BLaER1 treated with 17β-estradiol and CSF1 and Interleukin-3, amounts not matched to agents 10 nM and 100 nM (cell line): ENCODE results near the gene HOXD8.

Experiments used
- H3K27ac ChIP-seq, 11 experiments: shearing (Covaris generic); formaldehyde crosslinking; 2 replicates each; pipeline ENCODE4 v1.8.1; 2022
- H3K27me3 ChIP-seq, 11 experiments: shearing (Covaris generic); formaldehyde crosslinking; 2 replicates each; pipeline ENCODE4 v1.8.1; 2022
- H3K36me3 ChIP-seq, 11 experiments: shearing (Covaris generic); formaldehyde crosslinking; 2 replicates each; pipeline ENCODE4 v1.8.1; 2022
- H3K4me1 ChIP-seq, 10 experiments: shearing (Covaris generic); formaldehyde crosslinking; 2 replicates each; pipeline ENCODE4 v1.8.1; 2022
- H3K4me2 ChIP-seq, 11 experiments: shearing (Covaris generic); formaldehyde crosslinking; 2 replicates each; pipeline ENCODE4 v1.8.1; 2022
- H3K4me3 ChIP-seq, 10 experiments: shearing (Covaris generic); formaldehyde crosslinking; 2 replicates each; pipeline ENCODE4 v1.8.1; 2022
- H3K9ac ChIP-seq, 11 experiments: shearing (Covaris generic); formaldehyde crosslinking; 2 replicates each; pipeline ENCODE4 v1.8.1; 2022
- H3K9me3 ChIP-seq, 11 experiments: shearing (Covaris generic); formaldehyde crosslinking; replicated peaks in 1 of 11; 2 replicates each; pipeline ENCODE4 v1.8.1; 2022
- H4K20me1 ChIP-seq, 11 experiments: shearing (Covaris generic); formaldehyde crosslinking; 2 replicates each; pipeline ENCODE4 v1.8.1; 2022
- Cebpa-rat ChIP-seq, 11 experiments: shearing (Covaris generic); IDR thresholded peaks; 2 replicates each; pipeline ENCODE4 v1.8.1; 2022

The HOXD8 gene

GRCh38 chr2:176114930-176115625 is 14.4 kb upstream of the HOXD8 start:
- H3K4me2 ChIP-seq, result no peak overlapping the region
- H3K9me3 ChIP-seq, result peaks cover 33 to 64% (median 46%) of the 10 kb centered on the region in 11 experiments
- H3K4me3 ChIP-seq, result no peak overlapping the region
- H3K27ac ChIP-seq, result no peak overlapping the region
- peaks cover 100% of the 10 kb centered on the region in 11 experiments for H3K27me3 ChIP-seq
- H3K9ac ChIP-seq, result no peak overlapping the region
- peaks cover 0 to 84% (median 33%) of the 10 kb centered on the region in 11 experiments; a peak in 17 of 22 replicates for H4K20me1 ChIP-seq
- TF ChIP-seq Cebpa-rat (IDR thresholded peaks at IDR 0.05), result no peak
- H3K4me1 ChIP-seq, result no peaks in the 10 kb centered on the region
- H3K36me3 ChIP-seq, result no peaks in the 10 kb centered on the region

- no peak within 1 kb of the TSS for H3K9ac ChIP-seq
- H3K27ac ChIP-seq, result no peak within 1 kb of the TSS
- H3K4me1 ChIP-seq, result no peaks in the 10 kb centered on the region
- H3K4me3 ChIP-seq, result peak within 1 kb of the TSS in 1 of 10 experiments; percentile 14; a peak in 1 of 20 replicates
- H3K27me3 ChIP-seq, result peaks cover 100% of the 10 kb centered on the region in 11 experiments
- TF ChIP-seq Cebpa-rat (IDR thresholded peaks at IDR 0.05), result no peak
- H4K20me1 ChIP-seq, result peaks cover 0 to 84% (median 37%) of the 10 kb centered on the region in 11 experiments; a peak in 17 of 22 replicates
- no peak within 1 kb of the TSS for H3K4me2 ChIP-seq
- H3K9me3 ChIP-seq, result peaks cover 33 to 73% (median 49%) of the 10 kb centered on the region in 11 experiments
- H3K36me3 ChIP-seq, result no peaks in the 10 kb centered on the region
These were observed 13.4 kb upstream of the HOXD8 start, which contains the start of gene HOXD10 for GRCh38 chr2:176115883-176116813. TSS of gene HOXD10 (plus strand) at chr2:176116778. CDS start at chr2:176116834, 56 bp downstream.

GRCh38 chr2:176117162-176117822 is 12.2 kb upstream of the HOXD8 start:
- Histone ChIP-seq H3K27ac (no peak overlapping the region), H3K4me1 (no peaks in the 10 kb centered on the region), H3K4me2 (no peak overlapping the region), H4K20me1 (peaks cover 0 to 83% (median 37%) of the 10 kb centered on the region in 11 experiments; a peak in 17 of 22 replicates), H3K9ac (no peak overlapping the region), H3K36me3 (no peaks in the 10 kb centered on the region), H3K9me3 (peaks cover 42 to 78% (median 57%) of the 10 kb centered on the region in 11 experiments), H3K4me3 (no peak overlapping the region), H3K27me3 (peaks cover 100% of the 10 kb centered on the region in 11 experiments)
- TF ChIP-seq Cebpa-rat (IDR thresholded peaks at IDR 0.05), result no peak

- Histone ChIP-seq H3K4me3 (no peak overlapping the region), H3K4me2 (no peak overlapping the region), H3K9me3 (peaks cover 42 to 78% (median 57%) of the 10 kb centered on the region in 11 experiments), H3K4me1 (no peaks in the 10 kb centered on the region), H4K20me1 (peaks cover 0 to 82% (median 33%) of the 10 kb centered on the region in 11 experiments; a peak in 17 of 22 replicates), H3K9ac (no peak overlapping the region), H3K36me3 (no peaks in the 10 kb centered on the region; a peak in 1 of 22 replicates), H3K27ac (no peak overlapping the region), H3K27me3 (peaks cover 100% of the 10 kb centered on the region in 11 experiments)
- no peak for TF ChIP-seq Cebpa-rat (IDR thresholded peaks at IDR 0.05)
These were observed 11.6 kb upstream of the HOXD8 start for GRCh38 chr2:176117823-176118371.

- Histone ChIP-seq H3K4me2 (no peak overlapping the region), H4K20me1 (peaks cover 0 to 82% (median 36%) of the 10 kb centered on the region in 11 experiments; a peak in 16 of 22 replicates), H3K36me3 (no peaks in the 10 kb centered on the region; a peak in 1 of 22 replicates), H3K4me3 (no peak overlapping the region), H3K4me1 (no peaks in the 10 kb centered on the region; a peak in 1 of 20 replicates), H3K9ac (no peak overlapping the region), H3K27ac (no peak overlapping the region), H3K27me3 (peaks cover 100% of the 10 kb centered on the region in 11 experiments), H3K9me3 (peaks cover 50 to 78% (median 61%) of the 10 kb centered on the region in 11 experiments)
- no peak for TF ChIP-seq Cebpa-rat (IDR thresholded peaks at IDR 0.05)
These were observed 10.7 kb upstream of the HOXD8 start for GRCh38 chr2:176118601-176119339.

GRCh38 chr2:176120364-176121189 is 8.9 kb upstream of the HOXD8 start:
- H3K9me3 ChIP-seq, result peaks cover 51 to 69% (median 58%) of the 10 kb centered on the region in 11 experiments
- no peaks in the 10 kb centered on the region; a peak in 1 of 22 replicates for H3K36me3 ChIP-seq
- H3K9ac ChIP-seq, result no peak overlapping the region
- peaks cover 100% of the 10 kb centered on the region in 11 experiments for H3K27me3 ChIP-seq
- TF ChIP-seq Cebpa-rat (IDR thresholded peaks at IDR 0.05), result no peak
- H3K4me2 ChIP-seq, result no peak overlapping the region
- peaks cover 0 to 10% (median 0%) of the 10 kb centered on the region in 10 experiments; a peak in 2 of 20 replicates for H3K4me1 ChIP-seq
- H3K4me3 ChIP-seq, result no peak overlapping the region
- H4K20me1 ChIP-seq, result peaks cover 0 to 87% (median 41%) of the 10 kb centered on the region in 11 experiments; a peak in 16 of 22 replicates
- H3K27ac ChIP-seq, result no peak overlapping the region
